Neutrophil (primary cell): ENCODE measurements around the gene NBPF8.
A peak's percentile ranks its signal among the peaks of the same experiment; 100 is the strongest.
"Not testable (repeated sequence)": the region's sequence is repeated elsewhere in the genome, so short reads cannot be mapped to it uniquely, and the experiment has no call there.

Source experiments
- H3K27ac ChIP-seq: fragments of 200-600 bp; sonication (generic); 2 replicates; pipeline ENCODE4 v1.5.1; 2016; ENCODE audit warnings: mild to moderate bottlenecking, moderate library complexity
- H3K27me3 ChIP-seq: fragments of 200-600 bp; sonication (generic); 2 replicates; pipeline ENCODE4 v1.6.0; 2016; ENCODE audit warnings: mild to moderate bottlenecking
- H3K36me3 ChIP-seq: fragments of 200-600 bp; sonication (generic); 2 replicates; pipeline ENCODE4 v1.5.1; 2017
- H3K4me1 ChIP-seq, 2 experiments: fragments of 200-600 bp in 1 of 2; sonication (generic) in 1 of 2; 1 replicate in 1 of 2; 2 replicates in 1 of 2; pipeline versions ENCODE4 v1.5.1 to v1.6.1; 2013 to 2016; ENCODE audit warnings: low read depth in 1 of 2, low read length in 1 of 2, mild to moderate bottlenecking in 1 of 2, moderate library complexity in 1 of 2; ENCODE audit not compliant: control insufficient read depth in 1 of 2, insufficient read depth in 1 of 2
- H3K4me3 ChIP-seq, 2 experiments: fragments of 200-600 bp in 1 of 2; sonication (generic) in 1 of 2; 1 replicate in 1 of 2; 2 replicates in 1 of 2; pipeline ENCODE4 v1.5.1; 2013 to 2016; ENCODE audit warnings: low read depth in 1 of 2, low read length in 1 of 2, mild to moderate bottlenecking in 1 of 2, moderate library complexity in 1 of 2
- H3K9me3 ChIP-seq: fragments of 200-600 bp; sonication (generic); 2 replicates; pipeline ENCODE4 v1.5.1; 2016

The NBPF8 gene

GRCh38 chr1:120414911-120415480, at the start of gene NBPF8:
TSS of gene NBPF8 (plus strand) at chr1:120415035. CDS start at chr1:120436523, 21,488 bp downstream.
- not testable (repeated sequence) for H3K36me3 ChIP-seq, H3K4me1 ChIP-seq, H3K27me3 ChIP-seq, H3K27ac ChIP-seq, H3K9me3 ChIP-seq
- H3K4me3 ChIP-seq: peak within 1 kb of the TSS; percentile 50 to 54

- not testable (repeated sequence) for H3K27ac ChIP-seq, H3K27me3 ChIP-seq, H3K36me3 ChIP-seq, H3K4me3 ChIP-seq, H3K4me1 ChIP-seq, H3K9me3 ChIP-seq
These were observed 47.1 kb upstream of the NBPF8 start for GRCh38 chr1:120367709-120368108.

- not testable (repeated sequence) for H3K36me3 ChIP-seq, H3K4me3 ChIP-seq
These were observed 28.2 kb upstream of the NBPF8 start for GRCh38 chr1:120386651-120387050.

GRCh38 chr1:120388597-120389126, 26.2 kb upstream of the NBPF8 start:
- H3K36me3 ChIP-seq, H3K9me3 ChIP-seq, H3K4me1 ChIP-seq, H3K27me3 ChIP-seq, H3K4me3 ChIP-seq, H3K27ac ChIP-seq: not testable (repeated sequence)

More at GRCh38 chr1:120386651-120387050, 28.2 kb upstream of the NBPF8 start:
- H3K27ac ChIP-seq, H3K4me1 ChIP-seq, H3K9me3 ChIP-seq, H3K27me3 ChIP-seq: not testable (repeated sequence)

- not testable (repeated sequence) for H3K4me1 ChIP-seq, H3K9me3 ChIP-seq, H3K36me3 ChIP-seq, H3K27me3 ChIP-seq, H3K4me3 ChIP-seq, H3K27ac ChIP-seq
These were observed 23.5 kb upstream of the NBPF8 start for GRCh38 chr1:120391365-120391764.

- not testable (repeated sequence) for H3K4me3 ChIP-seq, H3K4me1 ChIP-seq, H3K27ac ChIP-seq, H3K36me3 ChIP-seq, H3K9me3 ChIP-seq, H3K27me3 ChIP-seq
These were observed 21.3 kb upstream of the NBPF8 start for GRCh38 chr1:120393316-120394232.

- H3K4me1 ChIP-seq, H3K27me3 ChIP-seq, H3K9me3 ChIP-seq, H3K36me3 ChIP-seq, H3K27ac ChIP-seq, H3K4me3 ChIP-seq: not testable (repeated sequence)
These were observed 9.5 kb upstream of the NBPF8 start for GRCh38 chr1:120405348-120405747.

GRCh38 chr1:120414451-120414850, 384 bp upstream of the NBPF8 start:
- H3K4me3 ChIP-seq: peak overlapping the region; percentile 50 to 54
- H3K36me3 ChIP-seq, H3K27ac ChIP-seq, H3K9me3 ChIP-seq, H3K4me1 ChIP-seq, H3K27me3 ChIP-seq: not testable (repeated sequence)

GRCh38 chr1:120415492-120415961, 692 bp downstream of the NBPF8 start:
- H3K27me3 ChIP-seq, H3K4me1 ChIP-seq, H3K27ac ChIP-seq, H3K9me3 ChIP-seq, H3K36me3 ChIP-seq: not testable (repeated sequence)
- H3K4me3 ChIP-seq: peak overlapping the region in 1 of 2 experiments; percentile 54

- H3K9me3 ChIP-seq, H3K27ac ChIP-seq, H3K27me3 ChIP-seq, H3K4me3 ChIP-seq, H3K4me1 ChIP-seq, H3K36me3 ChIP-seq: not testable (repeated sequence)
These were observed 10.2 kb downstream of the NBPF8 start for GRCh38 chr1:120425063-120425462.

- not testable (repeated sequence) for H3K4me1 ChIP-seq, H3K9me3 ChIP-seq, H3K36me3 ChIP-seq
These were observed 16.8 kb downstream of the NBPF8 start for GRCh38 chr1:120431626-120432025.

GRCh38 chr1:120433831-120434230, 19.0 kb downstream of the NBPF8 start:
- H3K4me3 ChIP-seq, H3K27me3 ChIP-seq, H3K4me1 ChIP-seq, H3K9me3 ChIP-seq, H3K27ac ChIP-seq, H3K36me3 ChIP-seq: not testable (repeated sequence)

More at GRCh38 chr1:120431626-120432025, 16.8 kb downstream of the NBPF8 start:
- not testable (repeated sequence) for H3K4me3 ChIP-seq, H3K27ac ChIP-seq, H3K27me3 ChIP-seq

- H3K4me3 ChIP-seq, H3K27ac ChIP-seq, H3K4me1 ChIP-seq, H3K9me3 ChIP-seq, H3K36me3 ChIP-seq, H3K27me3 ChIP-seq: not testable (repeated sequence)
These were observed 34.3 kb downstream of the NBPF8 start for GRCh38 chr1:120449124-120449523.
